H9 (cell line): ENCODE data around the gene OR5A2. TPM values are rescaled to one million over a fixed set of nuclear protein-coding genes. Genes with fewer than 3 reads are reported as not detected.

ENCODE experiments used
- DNase-seq: peaks from one replicate; pipeline ENCODE4 v3.0.0-alpha.2; 2017
- H2AFZ ChIP-seq: one replicate; pipeline ENCODE4 v1.6.1; 2013; ENCODE audit warnings: mild to moderate bottlenecking, low read length, control low read depth, moderate library complexity
- H2AK5ac ChIP-seq: 2 replicates; pipeline ENCODE4 v1.6.1; 2013; ENCODE audit warnings: low read length, control low read depth, mixed read lengths; ENCODE audit not compliant: insufficient read length
- H2BK120ac ChIP-seq: one replicate; pipeline ENCODE4 v1.6.1; 2013; ENCODE audit warnings: low read depth, mild to moderate bottlenecking, low read length, control low read depth, inconsistent platforms; ENCODE audit not compliant: poor library complexity, severe bottlenecking
- H2BK12ac ChIP-seq: 2 replicates; pipeline ENCODE4 v1.6.1; 2013; ENCODE audit warnings: low read length, control low read depth, mixed read lengths, low read depth; ENCODE audit not compliant: insufficient read length
- H2BK15ac ChIP-seq: 2 replicates; pipeline ENCODE4 v1.6.1; 2013; ENCODE audit warnings: low read depth, low read length, control low read depth
- H2BK20ac ChIP-seq: one replicate; pipeline ENCODE4 v1.6.1; 2013; ENCODE audit warnings: low read depth, mild to moderate bottlenecking, low read length, control low read depth, inconsistent platforms; ENCODE audit not compliant: poor library complexity, severe bottlenecking
- H2BK5ac ChIP-seq: 2 replicates; pipeline ENCODE4 v1.6.1; 2013; ENCODE audit warnings: low read length, control low read depth, mixed read lengths; ENCODE audit not compliant: insufficient read length
- H3K14ac ChIP-seq: 2 replicates; pipeline ENCODE4 v1.6.1; 2013; ENCODE audit warnings: low read length, control low read depth; ENCODE audit not compliant: insufficient read depth
- H3K18ac ChIP-seq: 2 replicates; pipeline ENCODE4 v1.6.1; 2013; ENCODE audit warnings: low read depth, mild to moderate bottlenecking, mixed read lengths, low read length, control low read depth; ENCODE audit not compliant: insufficient read length
- H3K23ac ChIP-seq: 2 replicates; pipeline ENCODE4 v1.6.1; 2013; ENCODE audit warnings: low read length, control low read depth, mixed read lengths, low read depth; ENCODE audit not compliant: insufficient read length
- H3K23me2 ChIP-seq: 2 replicates; pipeline ENCODE4 v1.6.1; 2013; ENCODE audit warnings: low read depth, mild to moderate bottlenecking, mixed read lengths, low read length, control low read depth; ENCODE audit not compliant: insufficient read length, poor library complexity, severe bottlenecking
- H3K27ac ChIP-seq: 2 replicates; pipeline ENCODE4 v1.5.1; 2013; ENCODE audit warnings: low read length, control low read depth, mixed read lengths, low read depth; ENCODE audit not compliant: insufficient read length
- H3K27me3 ChIP-seq: 2 replicates; pipeline ENCODE4 v1.6.1; 2013; ENCODE audit warnings: low read length, control low read depth, inconsistent platforms; ENCODE audit not compliant: insufficient read depth
- H3K4ac ChIP-seq: 2 replicates; pipeline ENCODE4 v1.6.1; 2013; ENCODE audit warnings: low read depth, mild to moderate bottlenecking, control low read depth, inconsistent platforms, low read length, moderate library complexity
- H3K4me1 ChIP-seq: 2 replicates; pipeline ENCODE4 v1.6.1; 2013; ENCODE audit warnings: low read length, control low read depth, inconsistent platforms; ENCODE audit not compliant: insufficient read depth
- H3K4me2 ChIP-seq: 2 replicates; pipeline ENCODE4 v1.6.1; 2013; ENCODE audit warnings: low read length, control low read depth, mixed read lengths; ENCODE audit not compliant: insufficient read length, insufficient read depth
- H3K56ac ChIP-seq: 2 replicates; pipeline ENCODE4 v1.6.1; 2013; ENCODE audit warnings: low read depth, mild to moderate bottlenecking, mixed read lengths, low read length, control low read depth; ENCODE audit not compliant: insufficient read length
- H3K79me1 ChIP-seq: 2 replicates; pipeline ENCODE4 v1.6.1; 2013; ENCODE audit warnings: low read depth, mild to moderate bottlenecking, moderate library complexity, low read length, control low read depth, inconsistent platforms; ENCODE audit not compliant: insufficient read depth, poor library complexity, severe bottlenecking
- H3K79me2 ChIP-seq: 2 replicates; pipeline ENCODE4 v1.6.1; 2013; ENCODE audit warnings: low read length, control low read depth, inconsistent platforms; ENCODE audit not compliant: insufficient read depth
- H3K9ac ChIP-seq: 2 replicates; pipeline ENCODE4 v1.6.1; 2013; ENCODE audit warnings: low read length, control low read depth, mixed read lengths; ENCODE audit not compliant: insufficient read length; ENCODE audit errors: extremely low read depth
- H3K9me3 ChIP-seq: one replicate; pipeline ENCODE4 v1.6.1; 2013; ENCODE audit warnings: low read depth, low read length, inconsistent platforms; ENCODE audit not compliant: control insufficient read depth
- H3T11ph ChIP-seq: one replicate; pipeline ENCODE4 v1.6.1; 2013; ENCODE audit warnings: mild to moderate bottlenecking, low read length, control low read depth, inconsistent platforms
- H4K20me1 ChIP-seq: one replicate; pipeline ENCODE4 v1.6.1; 2013; ENCODE audit not compliant: control insufficient read depth, insufficient read length, insufficient read depth
- H4K5ac ChIP-seq: 2 replicates; pipeline ENCODE4 v1.6.1; 2013; ENCODE audit warnings: low read depth, mild to moderate bottlenecking, mixed read lengths, low read length, control low read depth; ENCODE audit not compliant: insufficient read length
- H4K8ac ChIP-seq: replicated peaks from 2 replicates; pipeline ENCODE4 v1.6.1; 2013; ENCODE audit warnings: low read length, control low read depth, mixed read lengths, low read depth; ENCODE audit not compliant: insufficient read length
- H4K91ac ChIP-seq: 2 replicates; pipeline ENCODE4 v1.6.1; 2013; ENCODE audit warnings: low read depth, mild to moderate bottlenecking, moderate library complexity, mixed read lengths, low read length, control low read depth; ENCODE audit not compliant: insufficient read length
- H3K27ac Mint-ChIP-seq, 3 experiments: 2 replicates in 2 of 3; 3 replicates in 1 of 3; pipeline ENCODE4 v1.8.0; 2020 to 2021; ENCODE audit warnings: mixed read lengths in 3 of 3, mild to moderate bottlenecking in 1 of 3, moderate library complexity in 1 of 3
- H3K27me3 Mint-ChIP-seq: 2 replicates; pipeline ENCODE4 v1.8.0; 2021; ENCODE audit warnings: low read depth, mild to moderate bottlenecking, moderate library complexity, mixed read lengths
- H3K36me3 Mint-ChIP-seq, 3 experiments: 2 replicates in 2 of 3; 3 replicates in 1 of 3; pipeline ENCODE4 v1.8.0; 2020 to 2021; ENCODE audit warnings: low read depth in 3 of 3, mixed read lengths in 3 of 3; ENCODE audit not compliant: insufficient read depth in 1 of 3
- H3K4me1 Mint-ChIP-seq, 2 experiments: 2 replicates each; pipeline ENCODE4 v1.8.0; 2020; ENCODE audit warnings: mixed read lengths in 2 of 2
- H3K4me3 Mint-ChIP-seq, 2 experiments: 2 replicates in 1 of 2; 3 replicates in 1 of 2; pipeline ENCODE4 v1.8.0; 2020 to 2021; ENCODE audit warnings: mild to moderate bottlenecking in 2 of 2, mixed read lengths in 2 of 2, moderate library complexity in 1 of 2
- H3K9me3 Mint-ChIP-seq, 2 experiments: 2 replicates in 1 of 2; 3 replicates in 1 of 2; pipeline ENCODE4 v1.8.0; 2020; ENCODE audit warnings: mild to moderate bottlenecking in 2 of 2, mixed read lengths in 2 of 2, moderate library complexity in 1 of 2
- CTCF ChIP-seq: fragments of 200-600 bp; sonication (generic); conservative IDR thresholded peaks from 3 replicates; pipeline ENCODE4 v1.8.0; 2021; ENCODE audit warnings: antibody characterized with exemption, mild to moderate bottlenecking
- WGBS: extraction: QIAGEN DNeasy Blood & Tissue Kit; methylation state at CpG from one replicate; pipeline ENCODE4 v1.1.7; 2013; ENCODE audit warnings: missing lambda C conversion rate, low lambda C conversion rate, mixed read lengths; ENCODE audit not compliant: insufficient read length; ENCODE audit errors: extremely low coverage; 5-methylcytosine and 5-hydroxymethylcytosine counted together
- total RNA-seq: library from RNA; stranded (reverse); gene quantifications from 2 replicates; pipeline ENCODE4 v1.2.1, GENCODE V29; 2021

The OR5A2 gene
- total RNA-seq, 1 experiment from 2014 or later, result not detected

GRCh38 chr11:59400461-59401261 lies 25.6 kb downstream of the OR5A2 start:
- no peak overlapping the region for H2BK120ac ChIP-seq
- H3K9me3 Mint-ChIP-seq, result peaks cover 52 to 72% of the 10 kb centered on the region in 2 experiments
- H3K56ac ChIP-seq, result no peak overlapping the region
- no peaks in the 10 kb centered on the region for H3K23me2 ChIP-seq
- H3K23ac ChIP-seq, result no peak overlapping the region
- H3K27ac ChIP-seq, result no peak overlapping the region
- no peak overlapping the region for H3K14ac ChIP-seq
- H3K4me1 ChIP-seq, result no peaks in the 10 kb centered on the region
- H2AFZ ChIP-seq, result no peak overlapping the region
- no peak overlapping the region for H2BK5ac ChIP-seq
- H3K27me3 ChIP-seq, result no peaks in the 10 kb centered on the region
- H3K36me3 Mint-ChIP-seq, result peaks cover 4 to 6% (median 5%) of the 10 kb centered on the region in 3 experiments; a peak in 5 of 7 replicates
- H2BK20ac ChIP-seq, result no peak overlapping the region
- no CpG with 5 or more reads among the region's 3 CpGs for WGBS
- no peak overlapping the region for H3T11ph ChIP-seq
- no peaks in the 10 kb centered on the region for H3K79me1 ChIP-seq
- no peak overlapping the region for H4K91ac ChIP-seq
- H3K27ac Mint-ChIP-seq, result no peak overlapping the region
- H3K4me2 ChIP-seq, result no peak overlapping the region
- no peak overlapping the region for H3K18ac ChIP-seq
- peaks cover 26% of the 10 kb centered on the region for H3K9me3 ChIP-seq
- no peak overlapping the region for H2BK12ac ChIP-seq
- H3K4me1 Mint-ChIP-seq, result no peaks in the 10 kb centered on the region
- no peak overlapping the region for H3K9ac ChIP-seq
- no peak overlapping the region for H3K4me3 Mint-ChIP-seq
- no peak for DNase-seq
- no peaks in the 10 kb centered on the region for H4K20me1 ChIP-seq
- H4K8ac ChIP-seq, result no peak overlapping the region
- H2BK15ac ChIP-seq, result no peak overlapping the region
- no peak for TF ChIP-seq CTCF
- no peaks in the 10 kb centered on the region for H3K79me2 ChIP-seq
- no peaks in the 10 kb centered on the region; the same call in 1 of the 2 replicates for H3K27me3 Mint-ChIP-seq
- H2AK5ac ChIP-seq, result no peak overlapping the region
- no peak overlapping the region for H4K5ac ChIP-seq
- H3K4ac ChIP-seq, result no peak overlapping the region
